Panc1 (cell line): ENCODE measurements around the gene SLC12A8. TPM values are rescaled to one million over a fixed set of nuclear protein-coding genes. Genes with fewer than 3 reads are reported as not detected.
A peak's percentile ranks its signal among the peaks of the same experiment; 100 is the strongest.

Source experiments
- ATAC-seq: fragments of 200-7000 bp; cut with Tn5 transposase; 2 replicates; pipeline ENCODE4 v1.9.1; 2020; ENCODE audit warnings: mild to moderate bottlenecking, moderate library complexity
- BruUV-seq: library from RNA; stranded (reverse); fragments of 400-500 nt; replicated peaks from 2 replicates; lab custom pipeline; 2021; lab: Mats Ljungman, UMichigan
- CTCF ChIA-PET: fragments of 300-600 bp; sonication (Branson Sonifier 250); formaldehyde crosslinking; loops from one replicate; lab custom pipeline; 2022; ENCODE audit warnings: antibody characterized with exemption; lab: Charles Lee
- POLR2A ChIA-PET: fragments of 300-600 bp; sonication (Branson Sonifier 250); formaldehyde crosslinking; loops from one replicate; lab custom pipeline; 2022; ENCODE audit warnings: antibody characterized with exemption; lab: Charles Lee
- DNase-seq: peaks from one replicate; pipeline ENCODE4 v3.0.0-alpha.2; 2010; ENCODE audit warnings: low read depth, low spot score
- H3K27ac ChIP-seq: 2 replicates; pipeline ENCODE4 v1.5.1; 2011; ENCODE audit warnings: mild to moderate bottlenecking, low read length, inconsistent platforms
- H3K27me3 ChIP-seq: fragments of 200-500 bp; sonication (Bioruptor generic); 2 replicates; pipeline ENCODE4 v1.6.0; 2014; ENCODE audit warnings: low read length, inconsistent platforms; ENCODE audit not compliant: control insufficient read depth, insufficient read depth
- H3K36me3 ChIP-seq: fragments of 200-500 bp; sonication (Bioruptor generic); 2 replicates; pipeline ENCODE4 v1.5.1; 2014; ENCODE audit warnings: inconsistent platforms, mild to moderate bottlenecking, low read length, moderate library complexity; ENCODE audit not compliant: control insufficient read depth, insufficient read depth
- H3K4me1 ChIP-seq: 2 replicates; pipeline ENCODE4 v1.5.1; 2011; ENCODE audit warnings: inconsistent platforms, mild to moderate bottlenecking, low read length, moderate library complexity; ENCODE audit not compliant: control insufficient read depth, insufficient read depth
- H3K4me3 ChIP-seq, 2 experiments: 2 replicates each; pipeline ENCODE4 v1.5.1; 2011 to 2012; ENCODE audit warnings: low read depth in 2 of 2, low read length in 2 of 2, mild to moderate bottlenecking in 2 of 2, inconsistent platforms in 1 of 2, moderate library complexity in 1 of 2
- H3K9me3 ChIP-seq: fragments of 200-500 bp; sonication (Bioruptor generic); 2 replicates; pipeline ENCODE4 v1.5.1; 2014; ENCODE audit warnings: low read depth, mild to moderate bottlenecking, inconsistent platforms, low read length, moderate library complexity; ENCODE audit not compliant: control insufficient read depth, insufficient read depth
- CTCF ChIP-seq: fragments of 450-650 bp; IDR thresholded peaks from 2 replicates; pipeline ENCODE4 v1.5.1; 2017; ENCODE audit warnings: mild to moderate bottlenecking
- POLR2AphosphoS5 ChIP-seq: IDR thresholded peaks from 2 replicates; pipeline ENCODE4 v1.6.1; 2012; ENCODE audit warnings: mild to moderate bottlenecking, low read depth, low read length, moderate library complexity
- REST ChIP-seq, 2 experiments: IDR thresholded peaks; 2 replicates each; pipeline ENCODE4 v1.6.1; 2011 to 2012; ENCODE audit warnings: low read depth in 2 of 2, control low read depth in 1 of 2, low read length in 1 of 2, mild to moderate bottlenecking in 1 of 2, moderate library complexity in 1 of 2; ENCODE audit not compliant: insufficient read depth in 1 of 2
- SIN3A ChIP-seq: IDR thresholded peaks from 2 replicates; pipeline ENCODE4 v1.6.1; 2012; ENCODE audit warnings: low read depth, mild to moderate bottlenecking, low read length, moderate library complexity, borderline replicate concordance; ENCODE audit not compliant: insufficient read depth
- TCF7L2 ChIP-seq: IDR thresholded peaks from 2 replicates; pipeline ENCODE4 v1.6.1; 2011; ENCODE audit warnings: mild to moderate bottlenecking, low read depth, low read length, inconsistent platforms
- in situ Hi-C: cut with HindIII; loops from 2 replicates; pipeline ENCODE4 v1.10.0; 2016; ENCODE audit warnings: low sequenced_read_pairs, low pct_unique_long_range_greater_than_20kb
- intact Hi-C: fragments of 100-400 bp; cut with micrococcal nuclease; formaldehyde crosslinking; loops from one replicate; pipeline ENCODE4 v1.10.0; 2022; ENCODE audit not compliant: unreplicated experiment
- total RNA-seq: library from RNA; stranded (reverse); gene quantifications from one replicate; pipeline ENCODE4 v1.2.1, GENCODE V29; 2021; ENCODE audit not compliant: unreplicated experiment

The SLC12A8 gene
- total RNA-seq, 1 experiment from 2014 or later = 7.0 TPM

- ATAC-seq (no peak), DNase-seq (no peak)
- no TSS peak for BruUV-seq
- intact Hi-C loops (loop anchor here (5.0 to 10.0 kb wide), 2 partner anchors 99 to 283 kb away; no protein-coding TSS in a partner anchor), in situ Hi-C loops (no loop called here)
- Histone ChIP-seq H3K4me3 (no peak overlapping the region), H3K27me3 (no peaks in the 10 kb centered on the region), H3K27ac (peak overlapping the region; percentile 67; the same call in 1 of the 2 replicates), H3K9me3 (no peaks in the 10 kb centered on the region), H3K36me3 (no peaks in the 10 kb centered on the region), H3K4me1 (peaks cover 6% of the 10 kb centered on the region)
- TF ChIP-seq REST (IDR thresholded peaks at IDR 0.05; ENCODE audit: insufficient read depth in 1 of 2, low read depth in 2 of 2, low read length in 1 of 2) (no peak), SIN3A (no peak), TCF7L2 (no peak), POLR2AphosphoS5 (no peak), CTCF (no peak)
- CTCF ChIA-PET = no interaction called here
- POLR2A ChIA-PET = no interaction called here
Observed at GRCh38 chr3:125151442-125151817, 61.1 kb downstream of the SLC12A8 start.

GRCh38 chr3:125150525-125151441, 61.8 kb downstream of the SLC12A8 start:
- Histone ChIP-seq H3K9me3 (no peaks in the 10 kb centered on the region), H3K36me3 (no peaks in the 10 kb centered on the region), H3K4me1 (peaks cover 6% of the 10 kb centered on the region), H3K27me3 (no peaks in the 10 kb centered on the region), H3K4me3 (no peak overlapping the region), H3K27ac (peak overlapping the region; percentile 67; the same call in 1 of the 2 replicates)
- ATAC-seq (peak; percentile 82), DNase-seq (peak; percentile 77)
- ChIA-PET CTCF (interaction anchor here (0.6 to 1.0 kb wide), 3 partner anchors 13 to 371 kb away, joined by 3 to 8 read pairs (median 6); no protein-coding TSS in a partner anchor), POLR2A (no interaction called here)
- intact Hi-C loops = loop anchor here (5.0 to 10.0 kb wide), 2 partner anchors 98 to 284 kb away; no protein-coding TSS in a partner anchor
- in situ Hi-C loops = no loop called here
- TF ChIP-seq CTCF (peak; percentile 92), REST (IDR thresholded peaks at IDR 0.05; ENCODE audit: insufficient read depth in 1 of 2, low read depth in 2 of 2, low read length in 1 of 2) (no peak)
- no TSS peak for BruUV-seq
